AG04450 (cell line): Measurements from ENCODE around the gene DNAH5. TPM values are rescaled to one million over a fixed set of nuclear protein-coding genes. Genes with fewer than 3 reads are reported as not detected.

Experiments used
- CTCF ChIA-PET: fragments of 300-600, 350-600 bp; formaldehyde crosslinking; extraction: SDS; loops from one replicate; lab custom pipeline; 2022; ENCODE audit warnings: antibody characterized with exemption, inconsistent platforms; lab: Charles Lee
- POLR2A ChIA-PET: fragments of 350-600 bp; formaldehyde crosslinking; extraction: SDS; loops from one replicate; lab custom pipeline; 2021; ENCODE audit warnings: antibody characterized with exemption, inconsistent platforms; lab: Yijun Ruan, JAX
- DNase-seq: peaks from one replicate; pipeline ENCODE4 v3.0.0-alpha.2; 2011; ENCODE audit warnings: low read depth, low spot score
- H3K27ac ChIP-seq: one replicate; pipeline ENCODE4 v1.5.1; 2012; ENCODE audit warnings: low read depth, low read length, control low read depth
- H3K27me3 ChIP-seq: one replicate; pipeline ENCODE4 v1.6.0; 2012; ENCODE audit warnings: low read length; ENCODE audit not compliant: control insufficient read depth, insufficient read depth
- H3K4me3 ChIP-seq: 2 replicates; pipeline ENCODE4 v1.5.1; 2011; ENCODE audit warnings: mild to moderate bottlenecking, low read depth, low read length, control low read depth
- H3K9me3 ChIP-seq: 2 replicates; pipeline ENCODE4 v1.5.1; 2012; ENCODE audit warnings: low read length; ENCODE audit not compliant: control insufficient read depth, insufficient read depth
- CTCF ChIP-seq: IDR thresholded peaks from 2 replicates; pipeline ENCODE4 v1.5.1; 2011; ENCODE audit warnings: low read depth, low read length, control low read depth, inconsistent platforms
- polyA plus RNA-seq: library from polyadenylated mRNA; depleted of rRNA; stranded (reverse); fragments of >200 nt; gene quantifications from 2 replicates; pipeline ENCODE4 v1.2.3, GENCODE V29; 2011

The DNAH5 gene
- polyA plus RNA-seq, 1 experiment, result 12.4 TPM

GRCh38 chr5:13939638-13940037, 4.8 kb downstream of the DNAH5 start:
- Histone ChIP-seq H3K9me3 (no peaks in the 10 kb centered on the region), H3K4me3 (no peak overlapping the region), H3K27ac (no peak overlapping the region), H3K27me3 (no peaks in the 10 kb centered on the region)
- DNase-seq, result no peak
- no peak for TF ChIP-seq CTCF
- POLR2A ChIA-PET, result no interaction called here
- CTCF ChIA-PET, result no interaction called here

- no peak overlapping the region for H3K27ac ChIP-seq
- ChIA-PET CTCF (no interaction called here), POLR2A (no interaction called here)
- H3K9me3 ChIP-seq, result no peaks in the 10 kb centered on the region; the same call in 1 of the 2 replicates
- no peak overlapping the region for H3K4me3 ChIP-seq
- no peaks in the 10 kb centered on the region for H3K27me3 ChIP-seq
- no peak for DNase-seq
- TF ChIP-seq CTCF, result no peak
Observed at GRCh38 chr5:13934921-13935320, 9.6 kb downstream of the DNAH5 start.

GRCh38 chr5:13934125-13934524, 10.4 kb downstream of the DNAH5 start:
- CTCF ChIA-PET, result no interaction called here

GRCh38 chr5:13932561-13932960, 11.9 kb downstream of the DNAH5 start:
- ChIA-PET CTCF (no interaction called here), POLR2A (no interaction called here)
- no peaks in the 10 kb centered on the region for H3K27me3 ChIP-seq
- H3K4me3 ChIP-seq, result no peak overlapping the region
- no peak for DNase-seq
- TF ChIP-seq CTCF, result no peak
- H3K27ac ChIP-seq, result no peak overlapping the region
- no peaks in the 10 kb centered on the region; the same call in 1 of the 2 replicates for H3K9me3 ChIP-seq

More at GRCh38 chr5:13934125-13934524, 10.4 kb downstream of the DNAH5 start:
- no peak for DNase-seq
- H3K27ac ChIP-seq, result no peak overlapping the region
- POLR2A ChIA-PET, result no interaction called here
- H3K9me3 ChIP-seq, result no peaks in the 10 kb centered on the region; the same call in 1 of the 2 replicates
- H3K4me3 ChIP-seq, result no peak overlapping the region
- TF ChIP-seq CTCF, result no peak
- H3K27me3 ChIP-seq, result no peaks in the 10 kb centered on the region

- DNase-seq, result no peak
- H3K27ac ChIP-seq, result no peak overlapping the region
- no peaks in the 10 kb centered on the region for H3K27me3 ChIP-seq
- no peak for TF ChIP-seq CTCF
- H3K4me3 ChIP-seq, result no peak overlapping the region
- no peaks in the 10 kb centered on the region; the same call in 1 of the 2 replicates for H3K9me3 ChIP-seq
- ChIA-PET POLR2A (no interaction called here), CTCF (no interaction called here)
Observed at GRCh38 chr5:13932011-13932410, 12.5 kb downstream of the DNAH5 start.
